A673 (cell line): ENCODE data around the gene ANKRD50.

Experiments used
- CTCF ChIP-seq: fragments of 300-800, 200-600 bp; sonication (generic); conservative IDR thresholded peaks from 2 replicates; pipeline ENCODE4 v1.5.1; 2017; ENCODE audit warnings: low read depth, mild to moderate bottlenecking, antibody characterized with exemption, low read length, moderate library complexity, mixed read lengths
- EZH2 ChIP-seq: fragments of 200-600 bp; sonication (generic); IDR thresholded peaks from 2 replicates; pipeline ENCODE4 v1.6.1; 2017; ENCODE audit warnings: borderline replicate concordance, low read depth, mild to moderate bottlenecking, mixed read lengths, antibody characterized with exemption, low read length; ENCODE audit not compliant: poor library complexity, severe bottlenecking

- TF ChIP-seq CTCF: no peak
- no peak for TF ChIP-seq EZH2
These were observed 26.5 kb upstream of the ANKRD50 start for GRCh38 chr4:124738994-124739393.
